Measurements from ENCODE around the gene PLPP4.

DNA sequence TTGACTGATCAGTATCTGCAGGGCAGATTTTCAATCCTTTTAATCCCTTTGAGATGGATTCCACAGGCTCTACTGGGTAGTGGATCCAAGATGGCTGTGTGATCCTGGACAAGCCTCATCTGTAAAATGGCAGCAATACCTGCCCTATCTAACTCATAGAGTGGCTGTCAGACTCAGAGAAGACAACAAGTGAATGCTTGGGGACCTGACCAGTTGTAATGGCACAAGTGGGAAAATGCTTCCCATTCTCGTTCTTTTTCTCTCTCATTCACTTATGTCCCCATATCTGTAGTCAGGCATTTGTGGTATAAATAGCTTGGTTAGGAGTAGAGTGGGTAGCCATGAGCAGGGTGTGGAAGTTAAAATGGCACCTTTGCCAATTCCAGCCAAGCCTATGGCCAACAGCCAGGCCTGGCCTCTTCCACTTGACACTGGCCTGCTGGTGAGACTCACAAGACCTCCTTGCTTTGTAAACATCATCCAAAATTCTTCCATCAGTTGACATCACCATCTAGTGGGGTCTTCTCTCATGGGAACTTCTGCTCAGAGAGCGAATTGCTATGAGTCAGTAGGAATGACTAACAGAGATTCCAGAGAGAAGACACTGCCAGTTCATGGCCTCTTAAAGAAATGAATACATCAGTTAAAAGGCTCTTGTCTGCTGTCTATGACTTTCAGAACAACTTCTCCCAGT lies 150.1 kb downstream of the PLPP4 start:
- TF ChIP-seq EZH2 (IDR thresholded peaks at IDR 0.05; ENCODE audit: borderline replicate concordance, insufficient read depth, low read length, poor library complexity, severe bottlenecking) = no peak
- TF ChIP-seq CTCF (IDR thresholded peaks at IDR 0.05; ENCODE audit: poor library complexity, severe bottlenecking) = no peak
- TF ChIP-seq TAF1 (IDR thresholded peaks at IDR 0.05; ENCODE audit: low read depth) = no peak
- no peak for TF ChIP-seq RAD21 (conservative IDR thresholded peaks at IDR 0.05)
- no peak for TF ChIP-seq POLR2AphosphoS5 (IDR thresholded peaks at IDR 0.05)
- TF ChIP-seq EP300 (conservative IDR thresholded peaks at IDR 0.05; ENCODE audit: poor library complexity, severe bottlenecking) = no peak
- no peak for TF ChIP-seq REST (IDR thresholded peaks at IDR 0.05; ENCODE audit: borderline replicate concordance)
- TF ChIP-seq SMC3 (conservative IDR thresholded peaks at IDR 0.05; ENCODE audit: poor library complexity) = no peak

All from neural cell (in vitro differentiated cells).